HEK293 (cell line): Measurements from ENCODE around the gene LEP.

Source experiments
- CTCF ChIA-PET: fragments of 350-600 bp; formaldehyde crosslinking; extraction: SDS; loops from one replicate; lab custom pipeline; 2021; ENCODE audit warnings: antibody characterized with exemption; lab: Yijun Ruan, JAX
- POLR2A ChIA-PET: fragments of 300-600 bp; formaldehyde crosslinking; extraction: SDS; loops from one replicate; lab custom pipeline; 2020; ENCODE audit warnings: antibody characterized with exemption, inconsistent platforms; lab: Yijun Ruan, JAX
- H3K27ac ChIP-seq: fragments of 200-500 bp; sonication (Bioruptor generic); 2 replicates; pipeline ENCODE4 v1.5.1; 2014; ENCODE audit warnings: low read depth, low read length, control low read depth, inconsistent platforms; ENCODE audit errors: extremely low read depth
- H3K36me3 ChIP-seq, 2 experiments: fragments of 200-500 bp in 1 of 2; sonication (Bioruptor generic) in 1 of 2; 1 replicate in 1 of 2; 2 replicates in 1 of 2; pipeline ENCODE4 v1.5.1; 2014 to 2017; ENCODE audit warnings: inconsistent platforms in 2 of 2, low read length in 2 of 2; ENCODE audit not compliant: control insufficient read depth in 2 of 2, insufficient read depth in 1 of 2
- H3K4me1 ChIP-seq: fragments of 200-500 bp; sonication (Bioruptor generic); 2 replicates; pipeline ENCODE4 v1.5.1; 2014; ENCODE audit warnings: mild to moderate bottlenecking, low read length, inconsistent platforms; ENCODE audit not compliant: control insufficient read depth, insufficient read depth
- H3K4me3 ChIP-seq: 2 replicates; pipeline ENCODE4 v1.5.1; 2011; ENCODE audit warnings: low read depth, mild to moderate bottlenecking, control low read depth, low read length, moderate library complexity
- H3K9me3 ChIP-seq: fragments of 200-500 bp; sonication (Bioruptor generic); 2 replicates; pipeline ENCODE4 v1.5.1; 2014; ENCODE audit warnings: low read depth, low read length, inconsistent platforms; ENCODE audit not compliant: control insufficient read depth, insufficient read depth
- KLF1 ChIP-seq: fragments of 450-650 bp; formaldehyde crosslinking; IDR thresholded peaks from 2 replicates; pipeline ENCODE4 v1.5.1; 2016; ENCODE audit warnings: missing biosample characterization, missing genetic modification characterization
- KLF7 ChIP-seq: fragments of 450-650 bp; formaldehyde crosslinking; IDR thresholded peaks from 2 replicates; pipeline ENCODE4 v1.5.1; 2016; ENCODE audit warnings: missing biosample characterization, missing genetic modification characterization, borderline replicate concordance
- OVOL3 ChIP-seq: fragments of 450-650 bp; formaldehyde crosslinking; IDR thresholded peaks from 2 replicates; pipeline ENCODE4 v1.5.1; 2016; ENCODE audit warnings: missing biosample characterization, missing genetic modification characterization
- REPIN1 ChIP-seq: fragments of 450-650 bp; formaldehyde crosslinking; IDR thresholded peaks from 2 replicates; pipeline ENCODE4 v1.5.1; 2017; ENCODE audit warnings: missing biosample characterization, missing genetic modification characterization, low read depth
- SALL2 ChIP-seq: fragments of 450-650 bp; formaldehyde crosslinking; IDR thresholded peaks from 2 replicates; pipeline ENCODE4 v1.5.0; 2017; ENCODE audit warnings: missing biosample characterization, mild to moderate bottlenecking, missing genetic modification characterization, borderline replicate concordance
- ZBTB17 ChIP-seq: fragments of 450-650 bp; formaldehyde crosslinking; IDR thresholded peaks from 2 replicates; pipeline ENCODE4 v1.5.1; 2016; ENCODE audit warnings: missing biosample characterization, missing genetic modification characterization
- ZFP3 ChIP-seq: fragments of 450-650 bp; formaldehyde crosslinking; IDR thresholded peaks from 2 replicates; pipeline ENCODE4 v1.5.1; 2016; ENCODE audit warnings: low read depth, missing biosample characterization, missing genetic modification characterization
- ZFP37 ChIP-seq: fragments of 450-650 bp; formaldehyde crosslinking; IDR thresholded peaks from 2 replicates; pipeline ENCODE4 v1.5.1; 2016; ENCODE audit warnings: missing biosample characterization, missing genetic modification characterization
- ZFP69B ChIP-seq: fragments of 450-650 bp; formaldehyde crosslinking; IDR thresholded peaks from 2 replicates; pipeline ENCODE4 v1.5.1; 2016; ENCODE audit warnings: missing biosample characterization, missing genetic modification characterization
- ZNF114 ChIP-seq: fragments of 450-650 bp; formaldehyde crosslinking; IDR thresholded peaks from 2 replicates; pipeline ENCODE4 v1.5.0; 2017; ENCODE audit warnings: missing biosample characterization, missing genetic modification characterization
- ZNF155 ChIP-seq: fragments of 450-650 bp; formaldehyde crosslinking; IDR thresholded peaks from 2 replicates; pipeline ENCODE4 v1.5.1; 2016; ENCODE audit warnings: missing biosample characterization, missing genetic modification characterization
- ZNF175 ChIP-seq: fragments of 450-650 bp; formaldehyde crosslinking; IDR thresholded peaks from 2 replicates; pipeline ENCODE4 v1.5.1; 2016; ENCODE audit warnings: missing biosample characterization, missing genetic modification characterization
- ZNF19 ChIP-seq: fragments of 450-650 bp; formaldehyde crosslinking; IDR thresholded peaks from 2 replicates; pipeline ENCODE4; 2016; ENCODE audit warnings: missing biosample characterization, missing genetic modification characterization, low read depth
- ZNF335 ChIP-seq: fragments of 450-650 bp; formaldehyde crosslinking; conservative IDR thresholded peaks from 2 replicates; pipeline ENCODE4 v1.5.1; 2016; ENCODE audit warnings: missing biosample characterization, missing genetic modification characterization
- ZNF366 ChIP-seq: fragments of 450-650 bp; formaldehyde crosslinking; conservative IDR thresholded peaks from 2 replicates; pipeline ENCODE4 v1.5.1; 2016; ENCODE audit warnings: missing biosample characterization, missing genetic modification characterization
- ZNF37A ChIP-seq: fragments of 450-650 bp; IDR thresholded peaks from 2 replicates; pipeline ENCODE4 v1.5.1; 2018; ENCODE audit warnings: missing biosample characterization, missing genetic modification characterization
- ZNF391 ChIP-seq: fragments of 450-650 bp; formaldehyde crosslinking; IDR thresholded peaks from 2 replicates; pipeline ENCODE4 v1.5.1; 2016; ENCODE audit warnings: low read depth, missing biosample characterization, missing genetic modification characterization, borderline replicate concordance
- ZNF404 ChIP-seq: fragments of 450-650 bp; formaldehyde crosslinking; IDR thresholded peaks from 2 replicates; pipeline ENCODE4 v1.5.1; 2017; ENCODE audit warnings: missing biosample characterization, missing genetic modification characterization
- ZNF48 ChIP-seq: fragments of 450-650 bp; formaldehyde crosslinking; IDR thresholded peaks from 2 replicates; pipeline ENCODE4 v1.5.1; 2016; ENCODE audit warnings: missing biosample characterization, missing genetic modification characterization
- ZNF549 ChIP-seq: fragments of 450-650 bp; IDR thresholded peaks from 2 replicates; pipeline ENCODE4 v1.5.1; 2018; ENCODE audit warnings: missing biosample characterization, missing genetic modification characterization, mild to moderate bottlenecking, inconsistent platforms, moderate library complexity
- ZNF621 ChIP-seq: fragments of 450-650 bp; formaldehyde crosslinking; IDR thresholded peaks from 2 replicates; pipeline ENCODE4 v1.5.1; 2017; ENCODE audit warnings: missing biosample characterization, missing genetic modification characterization
- ZNF658 ChIP-seq: fragments of 450-650 bp; formaldehyde crosslinking; IDR thresholded peaks from 2 replicates; pipeline ENCODE4; 2016; ENCODE audit warnings: missing biosample characterization, missing genetic modification characterization
- ZNF701 ChIP-seq: fragments of 450-650 bp; formaldehyde crosslinking; IDR thresholded peaks from 2 replicates; pipeline ENCODE4 v1.5.1; 2016; ENCODE audit warnings: missing biosample characterization, missing genetic modification characterization
- ZNF76 ChIP-seq: fragments of 450-650 bp; formaldehyde crosslinking; IDR thresholded peaks from 2 replicates; pipeline ENCODE4; 2016; ENCODE audit warnings: low read depth, missing biosample characterization, missing genetic modification characterization, borderline replicate concordance
- ZNF843 ChIP-seq: fragments of 450-650 bp; formaldehyde crosslinking; IDR thresholded peaks from 2 replicates; pipeline ENCODE4 v1.5.1; 2016; ENCODE audit warnings: missing biosample characterization, missing genetic modification characterization
- TF ChIP-seq, protein P1 (sequence below): fragments of 450-650 bp; formaldehyde crosslinking; IDR thresholded peaks from 2 replicates; pipeline ENCODE4 v1.5.1; 2017; ENCODE audit warnings: missing biosample characterization, missing genetic modification characterization
- TF ChIP-seq, protein P2 (sequence below): fragments of 450-650 bp; formaldehyde crosslinking; IDR thresholded peaks from 2 replicates; pipeline ENCODE4 v1.5.1; 2016; ENCODE audit warnings: missing biosample characterization, missing genetic modification characterization
- TF ChIP-seq, protein P3 (sequence below): fragments of 450-650 bp; formaldehyde crosslinking; IDR thresholded peaks from 2 replicates; pipeline ENCODE4; 2016; ENCODE audit warnings: missing biosample characterization, missing genetic modification characterization

LEP gene

GRCh38 chr7:128221929-128222403 is 19.1 kb upstream of the LEP start (continued):
- TF ChIP-seq ZFP37 (tag by site-specific recombination) = no peak

GRCh38 chr7:128226132-128226980 is 14.7 kb upstream of the LEP start:
- H3K9me3 ChIP-seq = no peaks in the 10 kb centered on the region
- H3K36me3 ChIP-seq = no peaks in the 10 kb centered on the region
- POLR2A ChIA-PET = no interaction called here
- no peak overlapping the region for H3K27ac ChIP-seq
- peak; percentile 44; the same call in 1 of the 2 replicates for TF ChIP-seq ZNF621
- TF ChIP-seq, protein P1, sequence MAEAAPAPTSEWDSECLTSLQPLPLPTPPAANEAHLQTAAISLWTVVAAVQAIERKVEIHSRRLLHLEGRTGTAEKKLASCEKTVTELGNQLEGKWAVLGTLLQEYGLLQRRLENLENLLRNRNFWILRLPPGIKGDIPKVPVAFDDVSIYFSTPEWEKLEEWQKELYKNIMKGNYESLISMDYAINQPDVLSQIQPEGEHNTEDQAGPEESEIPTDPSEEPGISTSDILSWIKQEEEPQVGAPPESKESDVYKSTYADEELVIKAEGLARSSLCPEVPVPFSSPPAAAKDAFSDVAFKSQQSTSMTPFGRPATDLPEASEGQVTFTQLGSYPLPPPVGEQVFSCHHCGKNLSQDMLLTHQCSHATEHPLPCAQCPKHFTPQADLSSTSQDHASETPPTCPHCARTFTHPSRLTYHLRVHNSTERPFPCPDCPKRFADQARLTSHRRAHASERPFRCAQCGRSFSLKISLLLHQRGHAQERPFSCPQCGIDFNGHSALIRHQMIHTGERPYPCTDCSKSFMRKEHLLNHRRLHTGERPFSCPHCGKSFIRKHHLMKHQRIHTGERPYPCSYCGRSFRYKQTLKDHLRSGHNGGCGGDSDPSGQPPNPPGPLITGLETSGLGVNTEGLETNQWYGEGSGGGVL = peak; percentile 17; the same call in 1 of the 2 replicates
- TF ChIP-seq ZNF175 (tag by site-specific recombination) = 0 out of 2 replicates have a peak, but pooled peaks have one; percentile 36
- no peak for TF ChIP-seq OVOL3 (tag by site-specific recombination)
- TF ChIP-seq, protein P2, sequence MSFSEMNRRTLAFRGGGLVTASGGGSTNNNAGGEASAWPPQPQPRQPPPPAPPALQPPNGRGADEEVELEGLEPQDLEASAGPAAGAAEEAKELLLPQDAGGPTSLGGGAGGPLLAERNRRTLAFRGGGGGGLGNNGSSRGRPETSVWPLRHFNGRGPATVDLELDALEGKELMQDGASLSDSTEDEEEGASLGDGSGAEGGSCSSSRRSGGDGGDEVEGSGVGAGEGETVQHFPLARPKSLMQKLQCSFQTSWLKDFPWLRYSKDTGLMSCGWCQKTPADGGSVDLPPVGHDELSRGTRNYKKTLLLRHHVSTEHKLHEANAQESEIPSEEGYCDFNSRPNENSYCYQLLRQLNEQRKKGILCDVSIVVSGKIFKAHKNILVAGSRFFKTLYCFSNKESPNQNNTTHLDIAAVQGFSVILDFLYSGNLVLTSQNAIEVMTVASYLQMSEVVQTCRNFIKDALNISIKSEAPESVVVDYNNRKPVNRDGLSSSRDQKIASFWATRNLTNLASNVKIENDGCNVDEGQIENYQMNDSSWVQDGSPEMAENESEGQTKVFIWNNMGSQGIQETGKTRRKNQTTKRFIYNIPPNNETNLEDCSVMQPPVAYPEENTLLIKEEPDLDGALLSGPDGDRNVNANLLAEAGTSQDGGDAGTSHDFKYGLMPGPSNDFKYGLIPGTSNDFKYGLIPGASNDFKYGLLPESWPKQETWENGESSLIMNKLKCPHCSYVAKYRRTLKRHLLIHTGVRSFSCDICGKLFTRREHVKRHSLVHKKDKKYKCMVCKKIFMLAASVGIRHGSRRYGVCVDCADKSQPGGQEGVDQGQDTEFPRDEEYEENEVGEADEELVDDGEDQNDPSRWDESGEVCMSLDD (tag by site-specific recombination) = no peak
- peak; percentile 100 for TF ChIP-seq ZNF366
- TF ChIP-seq ZBTB17 (tag by site-specific recombination) = peak; percentile 93
- TF ChIP-seq ZNF19 (tag by site-specific recombination) = no peak
- peak; percentile 59; the same call in 1 of the 2 replicates for TF ChIP-seq KLF7 (tag by site-specific recombination)
- 0 out of 2 replicates have a peak, but pooled peaks have one; percentile 20 for TF ChIP-seq SALL2 (tag by site-specific recombination)
- TF ChIP-seq ZNF658 (tag by site-specific recombination) = 0 out of 2 replicates have a peak, but pooled peaks have one; percentile 47
- no peak for TF ChIP-seq ZNF37A (tag by site-specific recombination)
- TF ChIP-seq ZNF114 (tag by site-specific recombination) = 0 out of 2 replicates have a peak, but pooled peaks have one; percentile 19
- TF ChIP-seq ZNF843 = no peak
- no peak overlapping the region for H3K4me3 ChIP-seq
- CTCF ChIA-PET = interaction anchor here (1.5 to 1.9 kb wide), 2 partner anchors 17 to 90 kb away, joined by 3 to 14 read pairs; no protein-coding TSS in a partner anchor
- no peaks in the 10 kb centered on the region for H3K4me1 ChIP-seq

GRCh38 chr7:128227271-128227670 is 13.8 kb upstream of the LEP start:
- no peak overlapping the region for H3K4me3 ChIP-seq
- ChIA-PET POLR2A (no interaction called here), CTCF (no interaction called here)
- H3K4me1 ChIP-seq = no peaks in the 10 kb centered on the region
- H3K36me3 ChIP-seq = no peaks in the 10 kb centered on the region
- H3K9me3 ChIP-seq = no peaks in the 10 kb centered on the region
- H3K27ac ChIP-seq = no peak overlapping the region
- no peak for TF ChIP-seq ZNF48 (tag by site-specific recombination)
- TF ChIP-seq ZNF404 (tag by site-specific recombination) = no peak
- TF ChIP-seq OVOL3 (tag by site-specific recombination) = no peak
- TF ChIP-seq REPIN1 (tag by site-specific recombination) = no peak
- TF ChIP-seq ZNF701 (tag by site-specific recombination) = no peak
- TF ChIP-seq ZNF391 (tag by site-specific recombination) = no peak
- no peak for TF ChIP-seq KLF1 (tag by site-specific recombination)
- TF ChIP-seq ZNF549 (tag by site-specific recombination) = no peak
- no peak for TF ChIP-seq ZNF335 (tag by site-specific recombination)
- no peak for TF ChIP-seq ZNF76 (tag by site-specific recombination)
- no peak for TF ChIP-seq ZFP3
- no peak for TF ChIP-seq ZFP69B (tag by site-specific recombination)
- TF ChIP-seq ZNF155 = no peak
- TF ChIP-seq, protein P3, sequence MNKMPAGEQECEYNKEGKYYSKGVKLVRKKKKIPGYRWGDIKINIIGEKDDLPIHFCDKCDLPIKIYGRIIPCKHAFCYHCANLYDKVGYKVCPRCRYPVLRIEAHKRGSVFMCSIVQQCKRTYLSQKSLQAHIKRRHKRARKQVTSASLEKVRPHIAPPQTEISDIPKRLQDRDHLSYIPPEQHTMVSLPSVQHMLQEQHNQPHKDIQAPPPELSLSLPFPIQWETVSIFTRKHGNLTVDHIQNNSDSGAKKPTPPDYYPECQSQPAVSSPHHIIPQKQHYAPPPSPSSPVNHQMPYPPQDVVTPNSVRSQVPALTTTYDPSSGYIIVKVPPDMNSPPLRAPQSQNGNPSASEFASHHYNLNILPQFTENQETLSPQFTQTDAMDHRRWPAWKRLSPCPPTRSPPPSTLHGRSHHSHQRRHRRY = no peak
